Osteocyte (in vitro differentiated cells): ENCODE data around the gene CCR8. TPM values are rescaled to one million over a fixed set of nuclear protein-coding genes. Genes with fewer than 3 reads are reported as not detected.
"Not testable (repeated sequence)": the region's sequence is repeated elsewhere in the genome, so short reads cannot be mapped to it uniquely, and the experiment has no call there.

Experiments
- DNase-seq: peaks from one replicate; pipeline ENCODE4 v3.0.0; 2021; ENCODE audit warnings: mixed read lengths; ENCODE audit not compliant: unreplicated experiment; ENCODE audit errors: extremely low spot score
- H3K27ac Mint-ChIP-seq: one replicate; pipeline ENCODE4 v1.8.0; 2021; ENCODE audit warnings: mild to moderate bottlenecking, mixed read lengths; ENCODE audit not compliant: unreplicated experiment
- H3K27me3 Mint-ChIP-seq: one replicate; pipeline ENCODE4 v1.8.0; 2021; ENCODE audit warnings: mixed read lengths; ENCODE audit not compliant: unreplicated experiment
- H3K36me3 Mint-ChIP-seq: one replicate; pipeline ENCODE4 v1.8.0; 2021; ENCODE audit warnings: mixed read lengths; ENCODE audit not compliant: unreplicated experiment
- H3K4me1 Mint-ChIP-seq: one replicate; pipeline ENCODE4 v1.8.0; 2021; ENCODE audit warnings: mixed read lengths; ENCODE audit not compliant: unreplicated experiment
- H3K4me3 Mint-ChIP-seq: one replicate; pipeline ENCODE4 v1.8.0; 2021; ENCODE audit warnings: mild to moderate bottlenecking, moderate library complexity, mixed read lengths; ENCODE audit not compliant: unreplicated experiment
- H3K9me3 Mint-ChIP-seq: one replicate; pipeline ENCODE4 v1.8.0; 2021; ENCODE audit warnings: mixed read lengths; ENCODE audit not compliant: unreplicated experiment
- CTCF ChIP-seq: fragments of 200-600 bp; sonication (generic); IDR thresholded peaks from 2 replicates; pipeline ENCODE4 v1.5.0; 2021; ENCODE audit warnings: antibody characterized with exemption, mild to moderate bottlenecking, moderate library complexity
- total RNA-seq: library from RNA; stranded (reverse); gene quantifications from 2 replicates; pipeline ENCODE4 v1.2.1, GENCODE V29; 2021

The CCR8 gene
- total RNA-seq, 1 donor from 2014 or later = not detected

- Mint-ChIP-seq H3K4me3 (no peak overlapping the region), H3K27ac (no peak overlapping the region), H3K36me3 (no peaks in the 10 kb centered on the region), H3K4me1 (no peaks in the 10 kb centered on the region), H3K27me3 (peaks cover 27% of the 10 kb centered on the region), H3K9me3 (no peaks in the 10 kb centered on the region)
- DNase-seq = no peak
- TF ChIP-seq CTCF = no peak
Observed at GRCh38 chr3:39361252-39361927, 31.9 kb downstream of the CCR8 start.

- Mint-ChIP-seq H3K4me1 (no peaks in the 10 kb centered on the region), H3K27me3 (peaks cover 27% of the 10 kb centered on the region), H3K27ac (no peak overlapping the region)
Observed at GRCh38 chr3:39362192-39362591, 32.7 kb downstream of the CCR8 start.

GRCh38 chr3:39362812-39363211 is 33.3 kb downstream of the CCR8 start:
- no peaks in the 10 kb centered on the region for H3K4me1 Mint-ChIP-seq
- no peaks in the 10 kb centered on the region for H3K9me3 Mint-ChIP-seq
- H3K27me3 Mint-ChIP-seq = peaks cover 27% of the 10 kb centered on the region
- H3K27ac Mint-ChIP-seq = no peak overlapping the region
- no peak for DNase-seq
- TF ChIP-seq CTCF = no peak
- H3K36me3 Mint-ChIP-seq = no peaks in the 10 kb centered on the region
- H3K4me3 Mint-ChIP-seq = no peak overlapping the region

More at GRCh38 chr3:39362192-39362591, 32.7 kb downstream of the CCR8 start:
- TF ChIP-seq CTCF = no peak
- no peaks in the 10 kb centered on the region for H3K36me3 Mint-ChIP-seq
- no peaks in the 10 kb centered on the region for H3K9me3 Mint-ChIP-seq
- DNase-seq = no peak
- no peak overlapping the region for H3K4me3 Mint-ChIP-seq

GRCh38 chr3:39370450-39370849 is 40.9 kb downstream of the CCR8 start:
- H3K27me3 Mint-ChIP-seq, H3K27ac Mint-ChIP-seq, DNase-seq, H3K36me3 Mint-ChIP-seq, H3K4me3 Mint-ChIP-seq, H3K9me3 Mint-ChIP-seq, H3K4me1 Mint-ChIP-seq: not testable (repeated sequence)

- no peak overlapping the region for H3K27ac Mint-ChIP-seq
- no peak for TF ChIP-seq CTCF
Observed at GRCh38 chr3:39372833-39373232, 43.3 kb downstream of the CCR8 start.

More at GRCh38 chr3:39372833-39373232, 43.3 kb downstream of the CCR8 start:
- H3K27me3 Mint-ChIP-seq = peaks cover 11% of the 10 kb centered on the region
- H3K4me3 Mint-ChIP-seq = no peak overlapping the region
- no peak for DNase-seq
- H3K9me3 Mint-ChIP-seq = peaks cover 6% of the 10 kb centered on the region
- H3K4me1 Mint-ChIP-seq = no peaks in the 10 kb centered on the region
- H3K36me3 Mint-ChIP-seq = no peaks in the 10 kb centered on the region
